ENCODE measurements around the gene GPR162. TPM values are rescaled to one million over a fixed set of nuclear protein-coding genes. Genes with fewer than 3 reads are reported as not detected.

Gene GPR162
- total RNA-seq, 2 experiments from 2014 or later = 0.54 to 0.76 TPM

GRCh38 chr12:6824901-6825381, 3.3 kb downstream of the GPR162 start:
- no peak for DNase-seq
- no peaks in the 10 kb centered on the region for H3K9me3 Mint-ChIP-seq
- peaks cover 25% of the 10 kb centered on the region for H3K4me1 Mint-ChIP-seq
- peaks cover 80% of the 10 kb centered on the region for H3K27me3 Mint-ChIP-seq
- H3K27ac Mint-ChIP-seq = no peak overlapping the region
- no peaks in the 10 kb centered on the region for H3K36me3 Mint-ChIP-seq
- no peak overlapping the region for H3K4me3 Mint-ChIP-seq

- H3K9me3 Mint-ChIP-seq = no peaks in the 10 kb centered on the region
- no peak overlapping the region for H3K27ac Mint-ChIP-seq
- peak; percentile 76 for DNase-seq
- H3K36me3 Mint-ChIP-seq = no peaks in the 10 kb centered on the region
- peaks cover 77% of the 10 kb centered on the region for H3K27me3 Mint-ChIP-seq
- no peak overlapping the region for H3K4me3 Mint-ChIP-seq
- peaks cover 25% of the 10 kb centered on the region for H3K4me1 Mint-ChIP-seq
Observed at GRCh38 chr12:6825398-6826124, 3.9 kb downstream of the GPR162 start.

GRCh38 chr12:6826125-6826733, 4.6 kb downstream of the GPR162 start:
- Mint-ChIP-seq H3K27me3 (peaks cover 75% of the 10 kb centered on the region), H3K27ac (no peak overlapping the region), H3K4me3 (no peak overlapping the region), H3K9me3 (no peaks in the 10 kb centered on the region), H3K36me3 (no peaks in the 10 kb centered on the region), H3K4me1 (peaks cover 21% of the 10 kb centered on the region)
- no peak for DNase-seq

GRCh38 chr12:6826734-6827436, 5.3 kb downstream of the GPR162 start:
- Mint-ChIP-seq H3K36me3 (no peaks in the 10 kb centered on the region), H3K4me3 (peak overlapping the region; percentile 38), H3K9me3 (no peaks in the 10 kb centered on the region), H3K27ac (no peak overlapping the region), H3K27me3 (peaks cover 71% of the 10 kb centered on the region), H3K4me1 (peaks cover 19% of the 10 kb centered on the region)
- no peak for DNase-seq

GRCh38 chr12:6827437-6827911, 5.9 kb downstream of the GPR162 start:
- H3K36me3 Mint-ChIP-seq = no peaks in the 10 kb centered on the region
- no peak overlapping the region for H3K27ac Mint-ChIP-seq
- H3K4me1 Mint-ChIP-seq = peaks cover 17% of the 10 kb centered on the region
- peaks cover 65% of the 10 kb centered on the region for H3K27me3 Mint-ChIP-seq
- no peaks in the 10 kb centered on the region for H3K9me3 Mint-ChIP-seq
- DNase-seq = peak; percentile 42
- H3K4me3 Mint-ChIP-seq = peak overlapping the region; percentile 38

- Mint-ChIP-seq H3K4me3 (peak within 1 kb of the TSS; percentile 84), H3K36me3 (no peaks in the 10 kb centered on the region), H3K27me3 (peaks cover 58% of the 10 kb centered on the region), H3K4me1 (peaks cover 17% of the 10 kb centered on the region), H3K27ac (peak within 1 kb of the TSS; percentile 51), H3K9me3 (no peaks in the 10 kb centered on the region)
- DNase-seq = peak; percentile 46
Observed at GRCh38 chr12:6827982-6828780, 6.6 kb downstream of the GPR162 start, which contains the start of gene P3H3. P3H3 (plus strand) TSS chr12:6828407; CDS start chr12:6828441, 34 bp downstream.

- H3K27ac Mint-ChIP-seq = peak overlapping the region; percentile 51
- DNase-seq = peak; percentile 47
- H3K9me3 Mint-ChIP-seq = no peaks in the 10 kb centered on the region
- H3K4me1 Mint-ChIP-seq = peaks cover 17% of the 10 kb centered on the region
- H3K27me3 Mint-ChIP-seq = peaks cover 53% of the 10 kb centered on the region
- no peaks in the 10 kb centered on the region for H3K36me3 Mint-ChIP-seq
- H3K4me3 Mint-ChIP-seq = peak overlapping the region; percentile 84
Observed at GRCh38 chr12:6828781-6829535, 7.3 kb downstream of the GPR162 start.

GRCh38 chr12:6829536-6830220, 8.1 kb downstream of the GPR162 start:
- H3K27ac Mint-ChIP-seq = no peak overlapping the region
- H3K9me3 Mint-ChIP-seq = no peaks in the 10 kb centered on the region
- H3K4me3 Mint-ChIP-seq = peak overlapping the region; percentile 84
- H3K36me3 Mint-ChIP-seq = no peaks in the 10 kb centered on the region
- peaks cover 48% of the 10 kb centered on the region for H3K27me3 Mint-ChIP-seq
- DNase-seq = no peak
- H3K4me1 Mint-ChIP-seq = peaks cover 17% of the 10 kb centered on the region

GRCh38 chr12:6830286-6830890, 8.8 kb downstream of the GPR162 start:
- Mint-ChIP-seq H3K4me1 (peaks cover 16% of the 10 kb centered on the region), H3K27ac (no peak overlapping the region), H3K9me3 (no peaks in the 10 kb centered on the region), H3K36me3 (no peaks in the 10 kb centered on the region), H3K4me3 (no peak overlapping the region), H3K27me3 (peaks cover 41% of the 10 kb centered on the region)
- DNase-seq = no peak

GRCh38 chr12:6830999-6831398, 9.4 kb downstream of the GPR162 start:
- Mint-ChIP-seq H3K27ac (no peak overlapping the region), H3K4me3 (no peak overlapping the region), H3K9me3 (no peaks in the 10 kb centered on the region), H3K36me3 (no peaks in the 10 kb centered on the region), H3K27me3 (peaks cover 37% of the 10 kb centered on the region), H3K4me1 (peaks cover 12% of the 10 kb centered on the region)
- DNase-seq = no peak

GRCh38 chr12:6831450-6831995, 9.9 kb downstream of the GPR162 start:
- no peak for DNase-seq
- Mint-ChIP-seq H3K4me1 (peaks cover 12% of the 10 kb centered on the region), H3K4me3 (no peak overlapping the region), H3K9me3 (no peaks in the 10 kb centered on the region), H3K36me3 (no peaks in the 10 kb centered on the region), H3K27me3 (peaks cover 32% of the 10 kb centered on the region), H3K27ac (no peak overlapping the region)

- no peak for DNase-seq
- no peaks in the 10 kb centered on the region for H3K9me3 Mint-ChIP-seq
- no peak overlapping the region for H3K4me3 Mint-ChIP-seq
- peaks cover 12% of the 10 kb centered on the region for H3K4me1 Mint-ChIP-seq
- peaks cover 26% of the 10 kb centered on the region for H3K27me3 Mint-ChIP-seq
- no peak overlapping the region for H3K27ac Mint-ChIP-seq
- H3K36me3 Mint-ChIP-seq = no peaks in the 10 kb centered on the region
Observed at GRCh38 chr12:6832125-6832524, 10.5 kb downstream of the GPR162 start.
